Right cardiac atrium (tissue), 5 donors: Measurements from ENCODE around the gene OR10A2. TPM values are rescaled to one million over a fixed set of nuclear protein-coding genes. Genes with fewer than 3 reads are reported as not detected.
A peak's percentile ranks its signal among the peaks of the same experiment; 100 is the strongest.

ENCODE experiments used
- ATAC-seq, 2 donors: fragments of 200-7000 bp; cut with Tn5 transposase; one replicate each; pipeline versions ENCODE4 v1.8.0 to v1.9.1; 2020; ENCODE audit warnings: moderate library complexity in 2 of 2, mild to moderate bottlenecking in 1 of 2
- DNase-seq, 3 donors: peaks; one replicate each; pipeline ENCODE4 v3.0.0-alpha.2; 2020
- H3K27ac ChIP-seq: one replicate; pipeline ENCODE4 v1.5.1; 2013; ENCODE audit warnings: mild to moderate bottlenecking, low read length, control low read depth, moderate library complexity
- H3K27me3 ChIP-seq: one replicate; pipeline ENCODE4 v1.6.1; 2013; ENCODE audit not compliant: control insufficient read depth, insufficient read depth
- H3K4me1 ChIP-seq: one replicate; pipeline ENCODE4 v1.6.1; 2013; ENCODE audit warnings: low read length; ENCODE audit not compliant: control insufficient read depth, insufficient read depth
- H3K4me3 ChIP-seq: one replicate; pipeline ENCODE4 v1.5.1; 2013; ENCODE audit warnings: low read length, control low read depth
- H3K9me3 ChIP-seq: one replicate; pipeline ENCODE4 v1.6.1; 2013; ENCODE audit warnings: low read length; ENCODE audit not compliant: control insufficient read depth
- whole genome bisulfite sequencing: extraction: QIAGEN DNeasy Blood & Tissue Kit; methylation state at CpG from one replicate; pipeline ENCODE4 v1.1.7; 2013; 5-methylcytosine and 5-hydroxymethylcytosine counted together
- intact Hi-C, 4 donors: fragments of 100-400 bp; cut with DNase I; formaldehyde crosslinking; loops; one replicate each; pipeline versions ENCODE4 v1.11.0 to v1.14.0; 2022 to 2023
- long read RNA-seq, 4 donors: library from polyadenylated mRNA; unstranded; transcript quantifications; one replicate each; pipeline ENCODE4 v2.0.0, GENCODE V29; 2020 to 2021
- polyA plus RNA-seq: library from polyadenylated mRNA; stranded (reverse); fragments of 200-250 nt; gene quantifications from one replicate; pipeline ENCODE4 v1.2.3, GENCODE V29; 2013
- total RNA-seq, 4 donors: library from RNA; stranded (reverse); fragmentation: NEBNext Ultra II Directional; extraction: Animal tissue kit (Norgen Biotek cat#: 25700); gene quantifications; one replicate each; pipeline ENCODE4 v1.2.1, GENCODE V29; 2021
- donor health status: healthy with polysubstance abuse.
- donor health status: DM: no; HTN: yes; CAD: no.
- donor health status: DM: no; HTN: no; CAD: no.
- donor health status: DM: no; HTN: yes; CAD: no; lungs with severe emphysema.
- donor health status: DM: yes; HTN: yes; CAD: no.

OR10A2 gene
- total RNA-seq = not detected
- polyA plus RNA-seq = not detected
- long read RNA-seq, donor 1 = 0 reads
- long read RNA-seq, donor 2 = 0 reads
- long read RNA-seq, donor 3 = 0 reads
- long read RNA-seq, donor 4 = 0 reads

- WGBS = 41% methylated on average over 1 of the region's 1 CpG
- H3K27ac ChIP-seq = no peak within 1 kb of the TSS
- H3K4me3 ChIP-seq = no peak within 1 kb of the TSS
- no peaks in the 10 kb centered on the region for H3K27me3 ChIP-seq
- ATAC-seq (peak in 1 of 2 donors; percentile 41), DNase-seq (no peak)
- intact Hi-C loops = no loop called here
- no peaks in the 10 kb centered on the region for H3K9me3 ChIP-seq
- H3K4me1 ChIP-seq = no peaks in the 10 kb centered on the region
Measured at GRCh38 chr11:6862961-6863360, at the start of gene OR10A2. Gene OR10A2 (plus strand): TSS chr11:6863057. CDS start chr11:6869755, 6,698 bp downstream.

- Histone ChIP-seq H3K4me1 (no peaks in the 10 kb centered on the region), H3K4me3 (no peak overlapping the region), H3K9me3 (no peaks in the 10 kb centered on the region), H3K27me3 (no peaks in the 10 kb centered on the region), H3K27ac (no peak overlapping the region)
- 61% methylated on average over 2 of the region's 2 CpGs for WGBS
- DNase-seq = no peak
- intact Hi-C loops = no loop called here
- no peak for ATAC-seq
Measured at GRCh38 chr11:6813656-6814055, 49.2 kb upstream of the OR10A2 start.

- DNase-seq (no peak), ATAC-seq (no peak)
- WGBS = 59% methylated on average over 1 of the region's 1 CpG
- Histone ChIP-seq H3K9me3 (no peaks in the 10 kb centered on the region), H3K27me3 (no peaks in the 10 kb centered on the region), H3K4me3 (no peak overlapping the region), H3K4me1 (no peaks in the 10 kb centered on the region), H3K27ac (no peak overlapping the region)
- intact Hi-C loops = no loop called here
Measured at GRCh38 chr11:6817694-6818093, 45.2 kb upstream of the OR10A2 start.

GRCh38 chr11:6818967-6819366, 43.9 kb upstream of the OR10A2 start:
- Histone ChIP-seq H3K9me3 (no peaks in the 10 kb centered on the region), H3K27me3 (no peaks in the 10 kb centered on the region), H3K4me3 (no peak overlapping the region), H3K27ac (no peak overlapping the region), H3K4me1 (no peaks in the 10 kb centered on the region)
- intact Hi-C loops = no loop called here
- ATAC-seq = no peak
- 89% methylated on average over 5 of the region's 5 CpGs for WGBS
- no peak for DNase-seq

GRCh38 chr11:6824136-6824823, 38.6 kb upstream of the OR10A2 start:
- DNase-seq (peak in 1 of 3 donors; percentile 21), ATAC-seq (no peak)
- Histone ChIP-seq H3K9me3 (no peaks in the 10 kb centered on the region), H3K27me3 (no peaks in the 10 kb centered on the region), H3K27ac (no peak overlapping the region), H3K4me1 (no peaks in the 10 kb centered on the region), H3K4me3 (no peak overlapping the region)
- 62% methylated on average over 5 of the region's 5 CpGs for whole genome bisulfite sequencing
- intact Hi-C loops = no loop called here

- ATAC-seq (peak in 1 of 2 donors; percentile 72), DNase-seq (no peak)
- intact Hi-C loops = no loop called here
- Histone ChIP-seq H3K4me3 (no peak overlapping the region), H3K27me3 (no peaks in the 10 kb centered on the region), H3K4me1 (no peaks in the 10 kb centered on the region), H3K9me3 (no peaks in the 10 kb centered on the region), H3K27ac (no peak overlapping the region)
- 61% methylated on average over 7 of the region's 7 CpGs for WGBS
Measured at GRCh38 chr11:6825231-6825744, 37.6 kb upstream of the OR10A2 start.

- intact Hi-C loops = no loop called here
- Histone ChIP-seq H3K27me3 (no peaks in the 10 kb centered on the region), H3K4me1 (no peaks in the 10 kb centered on the region), H3K4me3 (no peak overlapping the region), H3K27ac (no peak overlapping the region), H3K9me3 (no peaks in the 10 kb centered on the region)
- ATAC-seq = no peak
- no peak for DNase-seq
- 85% methylated on average over 1 of the region's 1 CpG for WGBS
Measured at GRCh38 chr11:6828103-6828502, 34.8 kb upstream of the OR10A2 start.

- 77% methylated on average over 6 of the region's 6 CpGs for WGBS
- ATAC-seq = no peak
- no peaks in the 10 kb centered on the region for H3K27me3 ChIP-seq
- H3K27ac ChIP-seq = no peak overlapping the region
- intact Hi-C loops = no loop called here
- H3K9me3 ChIP-seq = no peaks in the 10 kb centered on the region
- H3K4me1 ChIP-seq = no peaks in the 10 kb centered on the region
- no peak overlapping the region for H3K4me3 ChIP-seq
- no peak for DNase-seq
Measured at GRCh38 chr11:6833356-6833755, 29.5 kb upstream of the OR10A2 start.

GRCh38 chr11:6834021-6834420, 28.8 kb upstream of the OR10A2 start:
- no peak for DNase-seq
- Histone ChIP-seq H3K4me1 (no peaks in the 10 kb centered on the region), H3K27me3 (no peaks in the 10 kb centered on the region), H3K27ac (no peak overlapping the region), H3K9me3 (no peaks in the 10 kb centered on the region), H3K4me3 (no peak overlapping the region)
- intact Hi-C loops = no loop called here
- no peak for ATAC-seq
- WGBS = 64% methylated on average over 1 of the region's 1 CpG

GRCh38 chr11:6841694-6842093, 21.2 kb upstream of the OR10A2 start:
- ATAC-seq (no peak), DNase-seq (no peak)
- intact Hi-C loops = no loop called here
- Histone ChIP-seq H3K27ac (no peak overlapping the region), H3K4me3 (no peak overlapping the region), H3K4me1 (no peaks in the 10 kb centered on the region), H3K27me3 (no peaks in the 10 kb centered on the region), H3K9me3 (no peaks in the 10 kb centered on the region)

GRCh38 chr11:6843670-6844069, 19.2 kb upstream of the OR10A2 start:
- intact Hi-C loops = no loop called here
- H3K27me3 ChIP-seq = no peaks in the 10 kb centered on the region
- H3K9me3 ChIP-seq = no peaks in the 10 kb centered on the region
- no peak overlapping the region for H3K27ac ChIP-seq
- ATAC-seq (no peak), DNase-seq (no peak)
- no peak overlapping the region for H3K4me3 ChIP-seq
- no peaks in the 10 kb centered on the region for H3K4me1 ChIP-seq
- WGBS = 66% methylated on average over 2 of the region's 2 CpGs
